Endothelial cell of umbilical vein (primary cell): ENCODE results near the gene TMPRSS4. TPM values are rescaled to one million over a fixed set of nuclear protein-coding genes. Genes with fewer than 3 reads are reported as not detected.

Experiments
- BruUV-seq: library from RNA; stranded (reverse); fragments of 400-500 nt; replicated peaks from 2 replicates; lab custom pipeline; 2021; lab: Mats Ljungman, UMichigan
- CTCF ChIA-PET: fragments of 300-600, 350-600 bp; sonication (Branson Sonifier 250); formaldehyde crosslinking; loops from one replicate; lab custom pipeline; 2021; ENCODE audit warnings: antibody characterized with exemption, inconsistent platforms; lab: Charles Lee
- POLR2A ChIA-PET: fragments of 300-600, 350-600 bp; sonication (Branson Sonifier 250); formaldehyde crosslinking; loops from one replicate; lab custom pipeline; 2021; ENCODE audit warnings: antibody characterized with exemption, inconsistent platforms; lab: Charles Lee
- DNase-seq: peaks from one replicate; pipeline ENCODE4 v3.0.0-alpha.2; 2011; ENCODE audit warnings: low read depth, low spot score
- FAIRE-seq: peaks from 2 replicates; lab custom pipeline; 2011; peaks lifted over from hg19 to GRCh38; lab: Jason Lieb, UNC
- H2AFZ ChIP-seq: 2 replicates; pipeline ENCODE4 v1.6.0; 2012; ENCODE audit warnings: low read depth, low read length, control low read depth, inconsistent platforms
- H3K27ac ChIP-seq: 2 replicates; pipeline ENCODE4 v1.5.1; 2011; ENCODE audit warnings: low read depth, mild to moderate bottlenecking, control low read depth, low read length, moderate library complexity; ENCODE audit not compliant: insufficient read depth
- H3K27me3 ChIP-seq, 2 experiments: 2 replicates each; pipeline versions ENCODE4 v1.6.0 to v1.6.1; 2011; ENCODE audit warnings: low read length in 2 of 2, mixed read lengths in 1 of 2; ENCODE audit not compliant: control insufficient read depth in 2 of 2, insufficient read depth in 2 of 2
- H3K36me3 ChIP-seq, 2 experiments: 2 replicates in 1 of 2; 3 replicates in 1 of 2; pipeline ENCODE4 v1.5.1; 2011; ENCODE audit warnings: low read length in 2 of 2, mild to moderate bottlenecking in 1 of 2, moderate library complexity in 1 of 2; ENCODE audit not compliant: control insufficient read depth in 2 of 2, insufficient read depth in 2 of 2; ENCODE audit errors: extremely low read depth in 1 of 2
- H3K4me1 ChIP-seq: 3 replicates; pipeline ENCODE4 v1.5.1; 2011; ENCODE audit warnings: mild to moderate bottlenecking, low read length; ENCODE audit not compliant: control insufficient read depth, insufficient read depth; ENCODE audit errors: extremely low read depth
- H3K4me2 ChIP-seq: 2 replicates; pipeline ENCODE4 v1.6.1; 2011; ENCODE audit warnings: low read length, control low read depth, mixed read lengths; ENCODE audit not compliant: insufficient read depth
- H3K4me3 ChIP-seq, 3 experiments: fragments of 200-600 bp in 1 of 3; sonication (generic), shearing (Covaris generic) in 1 of 3; replicated peaks in 1 of 3; 2 replicates each; pipeline ENCODE4 v1.5.1; 2011 to 2016; ENCODE audit warnings: control low read depth in 3 of 3, low read length in 3 of 3, mild to moderate bottlenecking in 2 of 3, inconsistent platforms in 1 of 3, low read depth in 1 of 3, moderate library complexity in 1 of 3; ENCODE audit not compliant: insufficient read depth in 1 of 3
- H3K79me2 ChIP-seq: 2 replicates; pipeline ENCODE4 v1.6.0; 2012; ENCODE audit warnings: low read length, inconsistent platforms; ENCODE audit not compliant: control insufficient read depth, insufficient read depth
- H3K9ac ChIP-seq: replicated peaks from 2 replicates; pipeline ENCODE3; 2011; ENCODE audit warnings: low read length, control low read depth; ENCODE audit not compliant: insufficient read depth; ENCODE audit errors: extremely low read depth
- H3K9me1 ChIP-seq: replicated peaks from 3 replicates; pipeline ENCODE4 v1.6.0; 2011; ENCODE audit warnings: mild to moderate bottlenecking, low read length; ENCODE audit not compliant: control insufficient read depth, insufficient read depth; ENCODE audit errors: extremely low read depth
- H3K9me3 ChIP-seq: replicated peaks from 2 replicates; pipeline ENCODE4 v1.5.1; 2012; ENCODE audit warnings: low read length, inconsistent platforms; ENCODE audit not compliant: control insufficient read depth, insufficient read depth
- H4K20me1 ChIP-seq: replicated peaks from 2 replicates; pipeline ENCODE3; 2011; ENCODE audit warnings: mild to moderate bottlenecking, low read length; ENCODE audit not compliant: control insufficient read depth, insufficient read depth; ENCODE audit errors: extremely low read depth
- EZH2 ChIP-seq: IDR thresholded peaks from 2 replicates; pipeline ENCODE4 v1.6.1; 2012; ENCODE audit warnings: borderline replicate concordance, low read depth, mild to moderate bottlenecking, moderate library complexity, low read length, inconsistent platforms; ENCODE audit not compliant: severe bottlenecking
- FOS ChIP-seq: IDR thresholded peaks from 2 replicates; pipeline ENCODE4 v1.6.1; 2011; ENCODE audit warnings: mild to moderate bottlenecking, low read length, moderate library complexity, borderline replicate concordance; ENCODE audit not compliant: insufficient read depth
- GATA2 ChIP-seq: IDR thresholded peaks from 2 replicates; pipeline ENCODE4 v1.7.0; 2011; ENCODE audit warnings: low read depth, mild to moderate bottlenecking, moderate library complexity, mixed read lengths, low read length; ENCODE audit not compliant: insufficient read length, insufficient read depth
- JUN ChIP-seq: IDR thresholded peaks from 2 replicates; pipeline ENCODE4 v1.6.1; 2011; ENCODE audit warnings: borderline replicate concordance, low read depth; ENCODE audit not compliant: insufficient read length, insufficient read depth
- MAX ChIP-seq: IDR thresholded peaks from 2 replicates; pipeline ENCODE4 v1.6.1; 2011; ENCODE audit not compliant: insufficient read depth, insufficient read length
- MYC ChIP-seq: IDR thresholded peaks from one replicate; pipeline ENCODE4 v1.6.1; 2011; ENCODE audit warnings: mild to moderate bottlenecking, low read depth, low read length
- POLR2A ChIP-seq: IDR thresholded peaks from 2 replicates; pipeline ENCODE4 v1.6.1; 2012; ENCODE audit warnings: low read depth, mild to moderate bottlenecking, control low read depth, low read length
- POLR2AphosphoS5 ChIP-seq: IDR thresholded peaks from 2 replicates; pipeline ENCODE4 v1.6.1; 2012; ENCODE audit warnings: low read depth, mild to moderate bottlenecking, control low read depth, low read length, moderate library complexity; ENCODE audit not compliant: insufficient read depth
- dilution Hi-C: fragments of 300-500 bp; cut with MboI; formaldehyde crosslinking; loops from one replicate; pipeline ENCODE4 v1.15.0; 2019; ENCODE audit warnings: low sequenced_read_pairs; ENCODE audit not compliant: extremely low pct_ligation_motif_present
- intact Hi-C: fragments of 100-400 bp; cut with micrococcal nuclease; formaldehyde crosslinking; loops from one replicate; pipeline ENCODE4 v1.10.0; 2022
- polyA plus RNA-seq, 4 experiments: library from polyadenylated mRNA; depleted of rRNA in 3 of 4; stranded (reverse) in 3 of 4; unstranded in 1 of 4; fragments of >200 nt; gene quantifications; 2 replicates each; pipeline versions ENCODE4 v1.2.1 to v1.2.3, GENCODE V29; 2011 to 2012; ENCODE audit warnings: missing spikeins in 1 of 4
- total RNA-seq: library from RNA; stranded (reverse); gene quantifications from 2 replicates; pipeline ENCODE4 v1.2.3, GENCODE V29; 2021
- TF ChIP-seq, protein P1 (sequence below), 2 donors: IDR thresholded peaks; 1 replicate in 1 of 2; 2 replicates in 1 of 2; pipeline ENCODE4 v1.5.1; 2011; ENCODE audit warnings: low read length in 2 of 2, mild to moderate bottlenecking in 2 of 2, moderate library complexity in 2 of 2, control low read depth in 1 of 2, inconsistent platforms in 1 of 2, low read depth in 1 of 2; ENCODE audit not compliant: insufficient read depth in 1 of 2; ENCODE audit errors: extremely low read depth in 1 of 2

TMPRSS4 gene
- total and polyA plus RNA-seq, 2 donors (not counting 3 experiments of a cell fraction or from before 2014, with no cell fraction given) = not detected

GRCh38 chr11:118157186-118157895 lies 80.5 kb downstream of the TMPRSS4 start:
- H2AFZ ChIP-seq = no peak overlapping the region
- peaks cover 3% of the 10 kb centered on the region for H3K4me1 ChIP-seq
- DNase-seq (no peak), FAIRE-seq (no peak)
- POLR2A ChIA-PET = no interaction called here
- no peaks in the 10 kb centered on the region for H3K79me2 ChIP-seq
- intact Hi-C loops (no loop called here), dilution Hi-C loops (no loop called here)
- H3K4me2 ChIP-seq = no peak overlapping the region
- TF ChIP-seq MYC = no peak
- TF ChIP-seq, protein P1, sequence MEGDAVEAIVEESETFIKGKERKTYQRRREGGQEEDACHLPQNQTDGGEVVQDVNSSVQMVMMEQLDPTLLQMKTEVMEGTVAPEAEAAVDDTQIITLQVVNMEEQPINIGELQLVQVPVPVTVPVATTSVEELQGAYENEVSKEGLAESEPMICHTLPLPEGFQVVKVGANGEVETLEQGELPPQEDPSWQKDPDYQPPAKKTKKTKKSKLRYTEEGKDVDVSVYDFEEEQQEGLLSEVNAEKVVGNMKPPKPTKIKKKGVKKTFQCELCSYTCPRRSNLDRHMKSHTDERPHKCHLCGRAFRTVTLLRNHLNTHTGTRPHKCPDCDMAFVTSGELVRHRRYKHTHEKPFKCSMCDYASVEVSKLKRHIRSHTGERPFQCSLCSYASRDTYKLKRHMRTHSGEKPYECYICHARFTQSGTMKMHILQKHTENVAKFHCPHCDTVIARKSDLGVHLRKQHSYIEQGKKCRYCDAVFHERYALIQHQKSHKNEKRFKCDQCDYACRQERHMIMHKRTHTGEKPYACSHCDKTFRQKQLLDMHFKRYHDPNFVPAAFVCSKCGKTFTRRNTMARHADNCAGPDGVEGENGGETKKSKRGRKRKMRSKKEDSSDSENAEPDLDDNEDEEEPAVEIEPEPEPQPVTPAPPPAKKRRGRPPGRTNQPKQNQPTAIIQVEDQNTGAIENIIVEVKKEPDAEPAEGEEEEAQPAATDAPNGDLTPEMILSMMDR (IDR thresholded peaks at IDR 0.05; ENCODE audit: extremely low read depth in 1 of 2, insufficient read depth in 1 of 2, low read depth in 1 of 2, low read length in 2 of 2) = no peak
- TF ChIP-seq POLR2AphosphoS5 = no peak
- no peak for TF ChIP-seq EZH2
- no peak for TF ChIP-seq JUN
- TF ChIP-seq POLR2A = no peak
- no peak for TF ChIP-seq FOS
- TF ChIP-seq GATA2 = no peak
- TF ChIP-seq MAX = no peak
- CTCF ChIA-PET = interaction anchor here (1.4 to 6.8 kb wide), 2 partner anchors 11 to 14 kb away, joined by 3 to 66 read pairs; no protein-coding TSS in a partner anchor
- no peaks in the 10 kb centered on the region for H3K36me3 ChIP-seq
- H3K27me3 ChIP-seq = peaks cover 64 to 72% of the 10 kb centered on the region in 2 experiments
- no peaks in the 10 kb centered on the region for H3K9me3 ChIP-seq
- no peaks in the 10 kb centered on the region for H4K20me1 ChIP-seq
- no peaks in the 10 kb centered on the region for H3K9me1 ChIP-seq
- BruUV-seq = no TSS peak
- no peak overlapping the region for H3K9ac ChIP-seq
- H3K27ac ChIP-seq = no peak overlapping the region
- H3K4me3 ChIP-seq = no peak overlapping the region
